ENCODE results near the gene CCAR1.
"Not testable (repeated sequence)": the region's sequence is repeated elsewhere in the genome, so short reads cannot be mapped to it uniquely, and the experiment has no call there.

Gene CCAR1

DNA sequence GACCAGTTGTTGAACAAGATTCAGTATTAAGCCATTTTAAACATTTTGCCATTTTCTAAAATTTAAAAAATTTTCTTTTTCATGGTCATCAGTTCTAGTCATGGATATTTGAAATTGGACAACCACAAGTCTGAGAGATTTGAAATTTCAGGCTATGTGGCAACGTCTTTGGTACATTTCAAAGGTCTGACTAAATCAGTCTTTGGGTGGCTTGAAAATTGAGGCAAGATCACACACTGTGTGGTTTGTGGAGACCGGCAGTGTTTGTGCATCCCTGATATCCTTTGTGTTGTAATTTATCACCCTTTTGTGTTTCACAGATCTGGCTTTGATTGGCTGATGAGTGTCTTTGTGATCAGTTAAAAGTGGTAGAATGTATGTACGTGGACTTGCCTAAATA, 35.7 kb downstream of the CCAR1 start:
- DNase-seq (ENCODE audit: low read depth in 2 of 2), result no peak

DNA sequence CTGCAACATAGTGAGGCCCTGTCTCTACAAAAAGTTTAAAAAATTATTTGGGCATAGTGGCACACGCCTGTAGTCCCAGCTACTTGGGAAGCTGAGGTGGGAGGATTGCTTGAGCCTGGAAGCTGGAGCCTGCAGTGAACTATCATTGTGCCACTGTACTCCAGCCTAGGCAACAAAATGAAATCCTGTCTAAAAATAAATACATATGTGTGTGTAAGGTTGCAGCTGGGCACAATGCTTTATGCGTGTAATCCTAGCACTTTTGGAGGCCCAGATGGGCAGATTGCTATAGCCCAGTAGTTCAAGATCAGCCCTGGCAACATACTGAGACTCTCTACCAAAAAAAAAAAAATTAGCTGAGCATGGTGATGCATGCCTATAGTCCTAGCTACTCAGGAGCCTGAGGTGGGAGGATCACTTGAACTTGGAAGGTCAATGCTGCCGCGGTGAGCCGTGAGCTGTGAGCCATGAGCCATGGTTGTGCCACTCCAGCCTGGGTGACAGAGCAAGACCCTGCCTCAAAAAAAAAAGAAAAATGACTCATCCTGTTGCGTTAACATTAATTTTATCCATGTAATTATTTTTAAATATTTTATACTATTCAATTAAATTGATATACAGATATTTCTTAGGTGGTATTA, 38.3 kb downstream of the CCAR1 start:
- DNase-seq (ENCODE audit: low read depth in 2 of 2), result no peak

DNA sequence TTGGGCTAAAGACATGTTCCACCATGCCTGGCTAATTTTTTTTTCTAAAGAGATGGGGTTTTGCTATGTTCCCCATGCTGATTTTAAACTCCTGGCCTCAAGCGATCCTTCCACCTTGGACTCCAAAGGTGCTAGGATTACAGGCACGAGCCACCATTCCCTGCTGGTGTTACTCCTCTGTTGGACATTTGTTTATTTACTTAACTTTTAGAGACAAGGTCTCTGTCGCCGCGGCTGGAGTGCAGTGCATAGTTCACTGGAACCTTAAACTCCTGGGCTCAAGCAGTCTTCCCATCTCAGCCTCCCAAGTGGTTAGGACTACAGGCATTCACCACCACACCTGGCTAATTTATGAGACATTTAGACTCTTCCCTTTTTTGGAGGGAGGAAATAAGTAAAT, 38.9 kb downstream of the CCAR1 start:
- no peak for DNase-seq (ENCODE audit: low read depth in 2 of 2)

DNA sequence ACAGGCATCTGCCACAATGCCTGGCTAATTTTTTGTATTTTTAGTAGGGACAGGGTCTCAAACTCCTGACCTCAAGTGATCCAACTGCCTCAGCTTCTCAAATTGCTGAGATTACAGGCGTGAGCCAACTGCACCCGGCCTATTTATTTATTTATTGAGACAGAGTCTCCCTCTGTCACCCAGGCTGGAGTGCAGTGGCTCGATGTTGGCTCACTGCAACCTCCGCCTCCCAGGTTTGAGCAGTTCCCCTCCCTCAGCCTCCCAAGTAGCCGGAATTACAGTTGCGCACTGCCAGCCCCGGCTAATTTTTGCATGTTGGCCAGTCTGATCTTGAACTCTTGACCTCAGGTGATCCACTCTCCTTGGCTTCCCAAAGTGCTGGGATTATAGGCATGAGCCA, 46.4 kb downstream of the CCAR1 start:
- not testable (repeated sequence) for DNase-seq (ENCODE audit: low read depth in 2 of 2)

DNA sequence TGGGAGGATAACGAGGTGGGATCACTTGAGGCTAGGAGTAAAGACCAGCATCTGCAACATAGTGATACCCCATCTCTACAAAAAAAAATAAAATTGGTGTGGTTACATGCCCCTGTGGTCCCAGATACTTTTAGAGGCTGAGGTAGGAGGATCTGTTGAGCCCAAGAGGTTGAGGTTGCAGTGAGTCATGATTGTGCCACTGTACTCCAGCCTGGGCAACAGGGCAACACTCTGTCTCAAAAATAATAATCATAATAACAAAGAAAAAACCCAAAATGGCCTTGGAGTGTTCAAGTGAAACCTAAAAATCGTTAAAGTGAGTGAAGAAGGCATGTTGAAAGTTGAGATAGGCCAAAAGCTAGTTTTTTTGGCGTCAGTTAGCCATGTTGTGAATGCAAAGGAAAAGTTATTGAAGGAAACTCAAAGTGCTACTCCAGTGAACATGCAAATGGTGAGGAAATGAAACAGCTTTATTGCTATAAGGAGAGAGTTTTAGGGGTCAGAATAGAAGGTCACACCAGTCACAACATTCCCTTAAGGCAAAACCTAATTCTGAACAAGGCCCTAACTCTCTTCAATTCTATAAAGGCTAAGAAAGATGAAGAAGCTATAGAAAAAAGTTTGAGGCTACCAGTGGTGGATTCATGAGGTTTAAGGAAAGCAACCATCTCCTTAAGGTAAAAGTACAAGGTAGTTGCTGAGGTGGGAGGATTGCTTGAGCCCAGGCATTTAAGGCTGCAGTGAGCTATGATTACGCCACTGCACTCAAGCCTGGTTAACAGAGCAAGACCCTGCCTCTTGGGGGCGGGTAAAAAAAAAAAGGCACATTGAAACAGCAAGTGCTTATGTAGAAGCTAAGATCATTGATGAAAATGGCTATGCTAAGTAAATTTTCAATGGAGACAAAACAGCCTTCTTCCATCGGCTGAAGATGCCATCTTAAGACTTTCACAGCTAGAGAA, 60.9 kb downstream of the CCAR1 start:
- no peak for DNase-seq (ENCODE audit: low read depth in 2 of 2)

DNA sequence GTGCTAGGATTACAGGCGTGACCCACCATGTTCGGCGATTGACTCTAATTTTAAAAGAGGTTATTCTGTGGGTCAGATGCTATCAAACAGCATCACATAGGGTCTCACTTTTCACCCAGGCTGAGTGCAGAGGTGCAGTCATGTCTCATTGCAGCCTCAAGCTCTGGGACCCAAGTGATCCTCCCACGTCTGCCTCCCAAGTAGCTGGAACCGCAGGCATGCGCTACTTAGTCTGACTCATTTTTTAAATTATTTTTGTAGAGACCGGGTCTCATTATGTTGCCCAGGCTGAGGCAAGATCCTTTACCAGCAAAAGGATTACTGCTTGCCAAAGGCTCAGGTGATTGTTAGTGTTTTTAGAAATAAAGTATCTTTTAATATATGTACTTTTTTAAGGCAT, 63.4 kb downstream of the CCAR1 start:
- no peak for DNase-seq (ENCODE audit: low read depth in 2 of 2)

DNA sequence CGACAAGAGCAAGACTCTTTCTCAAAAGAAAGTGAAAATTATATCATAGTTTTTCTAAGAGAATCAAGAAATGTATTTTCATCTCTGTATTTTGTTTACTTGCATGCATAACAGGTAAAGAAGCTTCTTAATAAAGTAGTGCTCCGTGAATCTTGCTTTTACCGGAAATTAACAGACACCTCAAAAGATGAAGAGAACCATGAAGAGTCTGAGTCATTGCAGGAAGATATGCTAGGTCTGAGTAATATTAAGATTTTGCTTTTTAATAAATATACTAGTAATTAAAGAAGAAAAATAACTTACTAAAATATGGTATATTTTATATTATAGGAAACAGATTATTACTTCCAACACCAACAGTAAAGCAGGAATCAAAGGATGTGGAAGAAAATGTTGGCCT, 66.8 kb downstream of the CCAR1 start:
- no peak for DNase-seq (ENCODE audit: low read depth in 2 of 2)

DNA sequence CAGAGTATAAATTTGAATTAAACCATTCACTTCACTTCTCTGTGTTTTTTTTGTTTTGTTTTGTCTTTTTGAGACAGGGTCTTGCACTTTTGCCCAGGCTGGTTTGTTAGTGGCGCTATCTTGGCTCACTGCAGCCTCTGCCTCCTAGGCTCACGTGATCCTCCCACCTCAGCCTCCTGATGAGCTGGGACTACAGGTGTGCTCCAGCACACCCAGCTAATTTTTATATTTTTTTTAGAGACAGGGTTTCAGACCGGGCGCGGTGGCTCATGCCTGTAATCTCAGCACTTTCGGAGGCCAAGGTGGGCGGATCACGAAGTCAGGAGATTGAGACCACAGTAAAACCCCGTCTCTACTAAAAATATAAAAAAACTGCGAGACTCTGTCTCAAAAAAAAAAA, 69.4 kb downstream of the CCAR1 start:
- no peak for DNase-seq (ENCODE audit: low read depth in 2 of 2)

DNA sequence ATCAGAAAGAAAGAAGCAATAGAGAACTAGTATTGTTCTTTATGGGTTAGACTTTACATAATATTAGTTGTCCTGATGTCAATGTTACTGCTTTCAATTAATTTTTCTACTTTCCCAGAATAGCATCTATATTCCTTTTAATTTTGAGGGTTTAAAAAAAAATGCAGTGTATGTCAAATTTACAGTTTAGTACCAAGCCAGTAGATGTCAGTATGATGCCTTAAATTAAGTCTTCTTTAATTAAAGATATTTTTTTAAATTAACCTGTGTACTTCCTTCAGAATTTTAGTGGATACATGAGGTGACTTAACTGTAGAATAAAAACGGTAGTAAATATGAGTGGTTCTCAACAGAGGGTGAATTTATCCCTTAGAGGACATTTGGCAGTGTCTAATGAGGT, 71.1 kb downstream of the CCAR1 start:
- no peak for DNase-seq (ENCODE audit: low read depth in 2 of 2)

DNA sequence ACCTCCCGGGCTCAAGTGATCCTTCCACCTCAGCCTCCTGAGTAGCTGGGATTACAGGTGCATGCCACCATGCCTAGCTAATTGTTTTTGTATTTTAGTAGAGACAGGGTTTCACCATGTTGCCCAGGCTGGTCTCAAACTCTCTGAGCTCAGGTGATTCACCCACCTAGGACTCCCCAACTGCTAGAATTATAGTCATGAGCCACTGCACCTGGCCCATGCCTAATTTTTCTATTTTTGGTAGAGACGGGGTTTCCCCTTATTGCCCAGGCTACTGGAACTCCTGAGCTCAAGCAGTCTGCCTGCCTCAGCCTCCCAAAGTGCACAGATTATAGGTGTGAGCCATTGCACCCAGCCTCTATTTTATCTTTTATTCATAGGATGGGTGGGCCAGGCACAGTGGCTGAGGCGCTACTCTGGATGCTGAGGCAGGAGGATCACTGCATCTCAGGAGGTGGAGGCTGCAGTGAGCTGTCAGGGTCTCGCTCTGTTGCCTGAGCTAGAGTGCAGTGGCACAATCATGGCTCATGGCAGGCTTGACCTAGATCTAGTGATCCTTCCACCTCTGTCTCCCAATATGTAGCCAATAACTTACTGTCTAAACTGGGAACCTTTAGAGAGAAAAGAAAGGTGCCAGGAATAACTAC, 75.0 kb downstream of the CCAR1 start:
- no peak for DNase-seq (ENCODE audit: low read depth in 2 of 2)

DNA sequence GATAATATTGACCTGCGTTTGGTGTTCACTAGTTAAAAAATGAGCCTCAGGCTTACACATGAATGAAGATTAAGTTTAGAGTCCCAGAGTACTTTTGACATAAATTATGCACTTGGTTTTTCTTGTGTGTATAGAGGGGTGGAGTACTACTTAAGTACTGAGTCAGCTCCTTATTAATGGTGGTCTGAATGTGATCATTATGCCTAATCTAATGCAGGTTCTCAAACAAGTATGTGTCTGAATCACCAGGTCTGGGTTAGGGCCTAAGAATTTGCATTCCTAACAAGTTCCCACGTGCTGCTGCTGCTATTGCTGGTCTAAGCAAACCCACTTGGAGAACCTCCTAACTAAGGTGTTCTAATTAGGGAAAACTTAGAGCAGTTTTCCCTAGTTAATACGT, 75.6 kb downstream of the CCAR1 start:
- peak; percentile 10 to 18 for DNase-seq (ENCODE audit: low read depth in 2 of 2)

DNA sequence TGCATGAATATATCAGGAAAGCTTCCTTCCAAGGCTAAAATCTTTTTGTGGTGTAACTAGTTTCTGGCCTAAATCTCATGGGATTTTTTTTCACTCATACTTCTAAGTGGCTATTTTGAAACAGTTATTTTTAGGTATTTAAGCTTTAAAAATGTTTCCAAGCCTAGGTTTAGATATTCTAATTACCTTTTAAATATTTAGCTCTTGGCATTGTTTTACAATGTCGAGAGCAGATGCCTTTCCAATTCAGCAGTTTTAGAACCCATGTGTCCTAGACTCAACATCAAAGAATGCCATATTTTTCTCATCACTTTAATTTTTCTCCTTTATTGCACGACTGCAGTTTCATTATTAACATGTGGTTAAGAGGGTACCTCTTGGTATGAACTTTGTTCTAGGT, 79.2 kb downstream of the CCAR1 start:
- DNase-seq (ENCODE audit: low read depth in 2 of 2), result no peak

DNA sequence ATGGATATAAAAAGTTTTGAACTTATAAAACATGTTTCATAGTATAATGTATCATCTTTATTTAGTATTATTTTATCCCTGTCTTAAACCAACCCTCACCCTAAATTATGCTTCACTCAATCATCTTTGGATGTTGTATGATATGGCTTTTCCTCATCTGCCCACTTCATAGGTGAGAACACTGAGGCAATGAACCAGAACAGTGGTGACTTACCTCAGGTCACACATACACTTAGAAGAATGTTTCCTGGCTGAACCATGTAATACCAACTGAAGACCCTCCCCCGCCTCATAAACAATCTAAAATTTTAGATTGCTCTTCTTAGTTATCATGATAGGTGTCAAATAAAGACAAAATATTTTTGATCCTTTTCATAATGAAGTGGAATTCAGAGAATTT, 83.7 kb downstream of the CCAR1 start:
- DNase-seq (ENCODE audit: low read depth in 2 of 2), result no peak

DNA sequence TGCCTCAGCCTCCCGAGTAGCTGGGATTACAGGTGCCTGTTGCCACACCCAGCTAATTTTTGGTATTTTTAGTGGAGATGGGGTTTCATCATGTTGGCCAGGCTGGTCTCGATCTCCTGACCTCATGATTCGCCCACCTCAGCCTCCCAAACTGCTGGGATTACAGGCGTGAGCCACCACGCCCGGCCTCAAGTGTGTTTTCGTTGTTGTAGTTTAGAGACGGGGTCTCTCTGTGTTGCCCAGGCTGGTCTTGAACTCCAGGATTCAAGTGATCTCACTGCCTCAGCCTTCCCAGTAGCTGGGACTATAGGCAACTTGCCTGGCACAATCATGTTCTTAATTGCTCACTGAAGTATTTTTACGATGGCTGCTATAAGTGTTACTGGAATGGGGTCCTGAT, 89.8 kb downstream of the CCAR1 start:
- not testable (repeated sequence) for DNase-seq (ENCODE audit: low read depth in 2 of 2)

DNA sequence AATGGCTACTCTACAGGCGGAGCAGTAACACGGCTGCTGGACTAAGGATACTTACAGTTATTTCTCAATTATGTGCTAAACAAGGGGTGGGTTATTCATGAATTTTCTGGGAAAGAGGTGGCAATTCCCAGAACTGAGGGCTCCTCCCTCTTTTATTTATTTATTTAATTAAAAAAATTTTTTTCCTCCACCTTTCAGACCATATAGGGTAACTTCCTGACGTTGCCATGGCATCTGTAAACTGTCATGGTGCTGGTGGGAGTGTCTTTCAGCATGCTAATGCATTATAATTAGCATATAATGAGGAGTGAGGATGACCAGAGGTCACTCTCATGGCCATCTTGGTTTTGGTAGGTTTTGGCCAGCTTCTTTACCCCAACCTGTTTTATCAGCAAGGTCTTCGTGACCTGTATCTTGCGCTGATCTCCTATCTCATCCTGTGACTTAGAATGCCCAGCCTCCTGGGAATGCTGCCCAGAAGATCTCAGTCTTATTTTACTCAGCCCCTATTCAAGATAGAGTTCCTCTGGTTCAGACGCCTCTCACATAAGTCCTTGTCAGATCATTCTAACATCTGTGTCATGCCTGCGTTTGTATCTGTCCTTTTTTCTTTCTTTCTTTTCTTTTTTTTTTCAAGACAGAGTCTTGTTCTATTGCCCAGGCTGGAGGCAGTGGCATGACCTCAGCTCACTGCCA, 90.4 kb downstream of the CCAR1 start:
- no peak for DNase-seq (ENCODE audit: low read depth in 2 of 2)

DNA sequence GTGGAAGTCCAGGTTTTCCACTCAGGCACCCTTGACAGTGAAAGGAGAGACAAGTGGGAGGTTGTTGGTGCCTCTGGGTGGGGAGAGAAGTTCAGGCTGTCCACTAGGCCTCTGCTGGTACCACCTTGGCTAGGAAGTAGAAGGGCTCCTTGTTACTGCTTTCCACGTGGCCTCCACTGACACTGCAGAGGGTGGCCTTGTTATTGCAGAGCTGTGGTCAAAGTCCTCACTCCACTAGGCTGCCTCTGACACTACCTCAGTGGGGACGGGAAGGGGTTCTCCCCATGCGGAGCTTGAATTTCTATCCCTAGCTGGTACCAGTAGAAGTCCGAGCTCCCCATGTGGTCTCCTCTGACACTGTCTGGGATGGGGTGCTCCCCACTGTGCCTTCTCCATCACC, 91.4 kb downstream of the CCAR1 start:
- DNase-seq (ENCODE audit: low read depth in 2 of 2), result no peak

DNA sequence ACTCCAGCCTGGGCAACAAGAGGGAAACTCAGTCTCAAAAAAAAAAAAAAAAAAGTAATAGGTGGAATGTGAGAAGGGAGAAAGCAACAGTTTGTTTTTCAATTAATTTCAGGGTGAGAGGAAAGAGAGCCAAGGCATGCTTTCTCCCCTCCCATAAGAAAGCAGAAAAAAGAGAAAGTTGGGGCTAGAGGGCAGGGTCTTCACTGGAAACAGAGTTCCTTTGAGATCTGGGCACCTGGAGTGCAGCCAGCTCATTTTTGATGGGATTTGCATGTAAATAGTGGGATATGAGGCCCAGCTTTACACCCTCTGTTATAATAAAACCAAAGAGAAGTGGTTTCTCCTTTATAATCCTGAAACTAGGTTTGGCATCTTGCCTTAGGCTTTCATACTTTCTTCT, 92.5 kb downstream of the CCAR1 start:
- no peak for DNase-seq (ENCODE audit: low read depth in 2 of 2)

DNA sequence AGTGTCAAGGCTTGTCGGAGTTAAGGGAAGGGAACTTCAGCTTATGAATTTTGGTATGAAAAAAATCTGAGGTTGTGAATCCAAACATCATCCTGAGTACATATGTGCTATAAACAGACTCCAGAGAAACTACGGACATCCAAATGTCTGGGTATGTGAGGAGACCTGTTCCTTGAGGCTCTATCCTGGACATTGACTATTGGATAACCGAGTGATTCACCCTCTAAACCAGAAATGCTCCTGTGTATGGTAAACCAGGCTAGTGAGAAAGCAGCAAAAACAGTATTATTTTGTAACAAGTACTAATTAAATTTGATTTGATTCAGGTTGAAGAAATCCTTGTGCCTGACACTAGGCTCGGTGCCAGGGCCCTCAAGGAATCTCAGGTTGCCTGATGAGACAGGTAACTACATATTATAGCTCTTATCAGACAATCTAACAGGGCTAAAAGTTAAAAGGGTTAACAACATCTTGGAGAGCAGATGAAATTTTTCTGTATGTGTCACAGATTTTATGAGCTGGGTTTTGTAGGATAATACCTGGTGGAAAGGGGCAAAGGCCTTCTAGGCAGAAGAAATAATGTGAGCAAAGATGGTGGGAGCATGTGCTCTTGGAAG, 95.9 kb downstream of the CCAR1 start:
- no peak for DNase-seq (ENCODE audit: low read depth in 2 of 2)

DNA sequence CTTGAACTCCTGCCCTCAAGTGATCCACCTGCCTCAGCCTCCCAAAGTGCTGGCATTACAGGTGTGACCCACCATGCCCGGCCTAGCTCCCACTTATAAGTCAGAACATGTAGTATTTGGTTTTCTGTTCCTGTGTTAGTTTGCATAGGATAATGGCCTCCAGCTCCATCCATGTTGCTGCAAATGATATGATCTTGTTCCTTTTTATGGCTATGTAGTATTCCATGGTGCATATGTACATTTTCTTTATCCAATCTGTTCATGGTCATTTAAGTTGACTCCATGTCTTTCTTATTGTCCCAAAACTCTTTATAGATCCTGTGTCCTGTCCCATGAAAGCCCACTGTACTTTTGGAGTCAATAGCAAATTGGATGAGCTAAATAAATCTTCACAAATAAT, 99.3 kb downstream of the CCAR1 start:
- not testable (repeated sequence) for DNase-seq (ENCODE audit: low read depth in 2 of 2)

DNA sequence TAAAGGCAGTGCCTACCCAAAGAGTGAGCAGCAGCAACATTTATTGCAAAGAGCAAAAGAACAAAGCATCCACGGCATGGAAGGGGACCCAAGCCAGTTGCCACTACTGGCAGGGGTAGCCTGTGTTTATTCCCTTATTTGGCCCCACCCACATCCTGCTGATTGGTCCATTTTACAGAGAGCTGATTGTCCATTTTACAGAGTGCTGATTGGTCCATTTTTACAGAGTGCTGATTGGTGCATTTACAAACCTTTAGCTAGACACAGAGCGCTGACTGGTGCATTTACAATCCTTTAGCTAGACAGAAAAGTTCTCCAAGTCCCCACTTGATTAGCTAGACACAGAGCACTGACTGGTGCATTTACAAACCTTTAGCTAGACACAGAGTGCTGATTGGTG, 101.6 kb downstream of the CCAR1 start:
- not testable (repeated sequence) for DNase-seq (ENCODE audit: low read depth in 2 of 2)

DNA sequence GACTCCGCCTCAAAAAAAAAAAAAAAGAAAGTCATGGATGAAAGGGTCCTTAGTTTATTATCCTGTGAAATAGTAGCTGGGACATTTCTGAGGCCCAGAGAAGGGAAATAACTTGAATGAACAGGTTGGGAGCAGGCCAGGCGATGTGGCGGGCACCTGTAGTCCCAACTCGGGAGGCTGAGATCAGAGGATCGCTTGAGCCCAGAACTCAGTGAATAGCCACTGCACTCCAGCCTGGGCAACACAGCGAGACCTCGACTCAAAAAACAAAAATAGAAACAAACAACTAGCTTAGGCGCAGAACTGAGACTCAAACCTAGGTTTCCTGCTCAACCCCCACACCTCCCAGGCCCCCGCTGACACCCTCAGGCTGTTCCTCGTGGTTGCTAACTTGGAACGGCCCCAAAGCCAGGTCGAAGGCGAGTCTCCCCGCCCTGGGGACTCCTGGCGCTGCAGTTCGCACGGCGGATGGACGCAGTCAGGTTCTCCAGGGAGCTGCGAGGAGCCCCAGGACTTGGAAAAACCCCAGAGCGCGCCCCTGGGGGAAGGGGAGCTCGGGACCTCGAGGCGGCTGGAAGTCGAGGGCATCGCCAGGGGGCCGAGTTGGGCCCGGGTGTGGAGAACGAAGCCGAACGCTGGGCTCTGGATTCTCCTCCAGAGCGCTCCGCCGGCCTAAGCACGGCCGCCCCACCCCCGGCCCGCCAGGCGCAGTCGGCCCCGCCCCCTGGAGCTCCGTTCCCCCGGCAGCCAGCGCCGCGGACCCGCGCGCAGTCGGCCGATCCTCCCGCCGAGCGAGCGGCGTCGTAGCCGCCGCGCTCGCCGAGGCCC, 105.9 kb downstream of the CCAR1 start, which contains the start of gene STOX1:
STOX1 (plus strand) TSS at position 768 of the 828 bp plus-strand sequence. CDS start 93 bp downstream, outside the sequence.
- DNase-seq (ENCODE audit: low read depth in 2 of 2), result peak; percentile 12
